OCI-LY7 (cell line): ENCODE data around the gene ZNF598. TPM values are rescaled to one million over a fixed set of nuclear protein-coding genes. Genes with fewer than 3 reads are reported as not detected.

Experiments
- BruUV-seq: library from RNA; stranded (reverse); fragments of 400-500 nt; replicated peaks from 2 replicates; lab custom pipeline; 2021; lab: Mats Ljungman, UMichigan
- CTCF ChIA-PET: fragments of 300-600 bp; sonication (Branson Sonifier 250); formaldehyde crosslinking; loops from one replicate; lab custom pipeline; 2022; ENCODE audit warnings: antibody characterized with exemption; ENCODE audit not compliant: unreplicated experiment; lab: Charles Lee
- POLR2A ChIA-PET: fragments of 300-600 bp; sonication (Branson Sonifier 250); formaldehyde crosslinking; loops from one replicate; lab custom pipeline; 2022; ENCODE audit warnings: antibody characterized with exemption; lab: Charles Lee
- DNase-seq: peaks from one replicate; pipeline ENCODE4 v3.0.0-alpha.2; 2015; ENCODE audit warnings: low spot score
- H2AFZ ChIP-seq: fragments of 200-600 bp; sonication (generic), shearing (Covaris generic); 2 replicates; pipeline ENCODE4 v1.6.1; 2014; ENCODE audit warnings: mild to moderate bottlenecking, antibody characterized with exemption, low read length, moderate library complexity
- H3K27ac ChIP-seq: fragments of 200-600 bp; sonication (generic); 2 replicates; pipeline ENCODE4 v1.5.1; 2014; ENCODE audit warnings: mixed run types, low read depth, mild to moderate bottlenecking, moderate library complexity, low read length, inconsistent platforms; ENCODE audit not compliant: poor library complexity, severe bottlenecking
- H3K36me3 ChIP-seq: fragments of 200-600 bp; sonication (generic); 2 replicates; pipeline ENCODE4 v1.6.1; 2014; ENCODE audit warnings: mild to moderate bottlenecking, antibody characterized with exemption, low read length, moderate library complexity, mixed read lengths; ENCODE audit not compliant: insufficient read depth
- H3K4me1 ChIP-seq: fragments of 200-600 bp; sonication (generic); 2 replicates; pipeline ENCODE4 v1.5.1; 2014; ENCODE audit warnings: mild to moderate bottlenecking, low read length; ENCODE audit not compliant: insufficient read depth, poor library complexity, severe bottlenecking
- H3K4me2 ChIP-seq: fragments of 200-600 bp; sonication (generic); 2 replicates; pipeline ENCODE4 v1.6.1; 2014; ENCODE audit warnings: mild to moderate bottlenecking, low read length
- H3K4me3 ChIP-seq: fragments of 200-600 bp; sonication (generic); 2 replicates; pipeline ENCODE4 v1.5.1; 2014; ENCODE audit warnings: mild to moderate bottlenecking, low read depth, low read length; ENCODE audit not compliant: poor library complexity, severe bottlenecking
- H3K79me2 ChIP-seq: fragments of 200-600 bp; sonication (generic); 2 replicates; pipeline ENCODE4 v1.6.1; 2016; ENCODE audit warnings: low read depth, mild to moderate bottlenecking, low read length, moderate library complexity, mixed read lengths; ENCODE audit not compliant: insufficient read depth
- H3K9me2 ChIP-seq: fragments of 200-600 bp; sonication (generic); 2 replicates; pipeline ENCODE4 v1.6.1; 2016; ENCODE audit warnings: mild to moderate bottlenecking, low read length, mixed read lengths; ENCODE audit not compliant: insufficient read depth
- H3K9me3 ChIP-seq: fragments of 200-600 bp; sonication (generic); 2 replicates; pipeline ENCODE4 v1.6.1; 2014; ENCODE audit warnings: mild to moderate bottlenecking, mixed run types, low read length, mixed read lengths
- H4K20me1 ChIP-seq: fragments of 200-600 bp; sonication (generic); 2 replicates; pipeline ENCODE4 v1.6.1; 2014; ENCODE audit warnings: mild to moderate bottlenecking, antibody characterized with exemption, low read length, moderate library complexity, mixed read lengths; ENCODE audit not compliant: insufficient read depth
- CTCF ChIP-seq: fragments of 200-600 bp; sonication (generic); conservative IDR thresholded peaks from 2 replicates; pipeline ENCODE4 v1.5.1; 2014; ENCODE audit warnings: mild to moderate bottlenecking, antibody characterized with exemption, low read length, moderate library complexity, mixed read lengths
- EZH2phosphoT487 ChIP-seq: fragments of 200-600 bp; sonication (generic); IDR thresholded peaks from 2 replicates; pipeline ENCODE4 v1.6.1; 2018; ENCODE audit warnings: low read depth, borderline replicate concordance, mild to moderate bottlenecking, mixed run types, antibody characterized with exemption, low read length, moderate library complexity, mixed read lengths
- intact Hi-C: fragments of 100-400 bp; cut with micrococcal nuclease; formaldehyde crosslinking; loops from one replicate; pipeline ENCODE4 v1.10.0; 2022; ENCODE audit not compliant: unreplicated experiment
- total RNA-seq, 2 experiments: library from RNA; depleted of rRNA in 1 of 2; stranded (reverse); fragments of >200 nt in 1 of 2; shearing (Covaris generic) in 1 of 2; gene quantifications; 2 replicates each; pipeline ENCODE4 v1.2.3, GENCODE V29; 2014 to 2022

The ZNF598 gene
- total RNA-seq, 2 experiments from 2014 or later, result 26.3 to 80.4 TPM

GRCh38 chr16:1953734-1954133 is 55.9 kb downstream of the ZNF598 start:
- peaks cover 1% of the 10 kb centered on the region for H3K4me1 ChIP-seq
- no peaks in the 10 kb centered on the region for H3K36me3 ChIP-seq
- TF ChIP-seq CTCF (no peak), EZH2phosphoT487 (no peak)
- no peak overlapping the region for H3K4me2 ChIP-seq
- ChIA-PET CTCF (interaction anchor here (0.6 kb wide), 1 partner anchor 13 kb away, joined by 3 read pairs; no protein-coding TSS in a partner anchor), POLR2A (no interaction called here)
- no TSS peak for BruUV-seq
- no peaks in the 10 kb centered on the region for H3K9me2 ChIP-seq
- no peak overlapping the region for H3K27ac ChIP-seq
- no peaks in the 10 kb centered on the region for H3K79me2 ChIP-seq
- no peak for DNase-seq
- no peak overlapping the region for H2AFZ ChIP-seq
- H4K20me1 ChIP-seq, result no peaks in the 10 kb centered on the region
- H3K4me3 ChIP-seq, result no peak overlapping the region
- intact Hi-C loops, result no loop called here
- no peaks in the 10 kb centered on the region for H3K9me3 ChIP-seq

DNA sequence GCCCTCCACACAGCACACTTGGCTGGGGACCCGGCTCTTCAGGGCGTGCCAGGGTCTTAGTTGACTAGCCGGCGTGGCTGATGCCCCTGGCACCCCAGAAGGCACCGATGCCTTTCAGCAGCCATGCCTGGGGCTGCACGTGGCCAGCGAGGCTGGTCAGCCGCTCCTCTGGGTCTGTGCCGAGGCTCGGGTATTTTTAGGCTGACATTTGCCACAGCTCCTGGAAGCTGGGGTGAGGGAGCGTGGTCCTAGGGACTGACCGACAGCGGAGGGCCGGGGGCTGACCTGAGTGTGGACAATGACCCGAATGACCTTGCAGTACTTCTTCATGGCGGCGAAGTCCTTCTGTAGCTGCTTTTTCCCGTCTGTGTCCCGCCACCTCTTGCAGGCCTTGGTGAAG is 59.1 kb downstream of the ZNF598 start:
- BruUV-seq, result no TSS peak
- CTCF ChIA-PET, result no interaction called here
- Histone ChIP-seq H3K4me3 (no peak overlapping the region), H3K4me1 (no peaks in the 10 kb centered on the region), H3K9me3 (no peaks in the 10 kb centered on the region), H4K20me1 (no peaks in the 10 kb centered on the region), H3K27ac (no peak overlapping the region), H3K9me2 (no peaks in the 10 kb centered on the region), H3K79me2 (no peaks in the 10 kb centered on the region), H3K4me2 (no peak overlapping the region), H2AFZ (no peak overlapping the region), H3K36me3 (no peaks in the 10 kb centered on the region)
- intact Hi-C loops, result no loop called here
- TF ChIP-seq CTCF (no peak), EZH2phosphoT487 (no peak)
- no peak for DNase-seq
- POLR2A ChIA-PET, result no interaction called here

DNA sequence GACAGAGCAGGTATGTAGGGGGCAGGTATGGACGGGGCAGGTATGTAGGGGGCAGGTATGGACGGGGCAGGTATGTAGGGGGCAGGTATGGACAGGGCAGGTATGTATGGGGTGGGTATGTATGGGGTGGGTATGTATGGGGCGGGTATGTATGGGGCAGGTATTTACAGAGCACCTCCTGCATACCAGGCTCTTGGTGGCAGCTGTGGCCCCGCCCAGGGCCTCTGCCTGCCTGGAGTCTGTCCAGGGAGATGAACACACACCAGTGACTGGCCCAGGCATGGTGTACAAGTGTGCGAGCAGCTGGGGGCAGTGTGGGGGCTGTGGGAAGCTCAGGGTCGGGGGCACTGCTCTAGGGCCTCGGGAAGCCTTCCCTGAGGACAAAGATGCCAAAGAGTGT is 59.6 kb downstream of the ZNF598 start:
- no peak for TF ChIP-seq EZH2phosphoT487
- Histone ChIP-seq H4K20me1 (no peaks in the 10 kb centered on the region), H3K36me3 (no peaks in the 10 kb centered on the region), H3K9me3 (no peaks in the 10 kb centered on the region), H3K4me3 (no peak overlapping the region), H3K27ac (no peak overlapping the region), H3K9me2 (no peaks in the 10 kb centered on the region), H3K4me1 (no peaks in the 10 kb centered on the region), H3K79me2 (no peaks in the 10 kb centered on the region), H3K4me2 (no peak overlapping the region), H2AFZ (no peak overlapping the region)
- no TSS peak for BruUV-seq
- ChIA-PET CTCF (no interaction called here), POLR2A (no interaction called here)
- intact Hi-C loops, result no loop called here
- DNase-seq, result no peak
